PFSK-1 (cell line): ENCODE results near the gene PLEKHM2.

Source experiments
- FOXP2 ChIP-seq: optimal IDR thresholded peaks from 2 replicates; pipeline ENCODE3; 2011; ENCODE audit warnings: borderline replicate concordance, control low read depth, inconsistent platforms; ENCODE audit not compliant: insufficient read depth; ENCODE audit errors: extremely low read length, extremely low read depth
- POLR2AphosphoS5 ChIP-seq: IDR thresholded peaks from 2 replicates; pipeline ENCODE4 v1.6.1; 2012; ENCODE audit warnings: low read depth, mild to moderate bottlenecking, control low read depth, low read length, moderate library complexity
- SIN3A ChIP-seq: IDR thresholded peaks from 2 replicates; pipeline ENCODE4 v1.6.1; 2012; ENCODE audit warnings: mild to moderate bottlenecking, low read length, moderate library complexity, borderline replicate concordance; ENCODE audit not compliant: insufficient read depth
- TAF1 ChIP-seq: IDR thresholded peaks from 2 replicates; pipeline ENCODE4 v1.6.1; 2012; ENCODE audit warnings: low read length, control low read depth, borderline replicate concordance; ENCODE audit not compliant: insufficient read depth
- TF ChIP-seq, protein P1 (sequence below), 2 experiments: IDR thresholded peaks; 2 replicates each; pipeline versions ENCODE4 v1.6.1 to v1.8.0; 2011 to 2012; ENCODE audit warnings: low read depth in 2 of 2, low read length in 2 of 2, control low read depth in 1 of 2, inconsistent platforms in 1 of 2, mild to moderate bottlenecking in 1 of 2, moderate library complexity in 1 of 2; ENCODE audit not compliant: insufficient read depth in 1 of 2

DNA sequence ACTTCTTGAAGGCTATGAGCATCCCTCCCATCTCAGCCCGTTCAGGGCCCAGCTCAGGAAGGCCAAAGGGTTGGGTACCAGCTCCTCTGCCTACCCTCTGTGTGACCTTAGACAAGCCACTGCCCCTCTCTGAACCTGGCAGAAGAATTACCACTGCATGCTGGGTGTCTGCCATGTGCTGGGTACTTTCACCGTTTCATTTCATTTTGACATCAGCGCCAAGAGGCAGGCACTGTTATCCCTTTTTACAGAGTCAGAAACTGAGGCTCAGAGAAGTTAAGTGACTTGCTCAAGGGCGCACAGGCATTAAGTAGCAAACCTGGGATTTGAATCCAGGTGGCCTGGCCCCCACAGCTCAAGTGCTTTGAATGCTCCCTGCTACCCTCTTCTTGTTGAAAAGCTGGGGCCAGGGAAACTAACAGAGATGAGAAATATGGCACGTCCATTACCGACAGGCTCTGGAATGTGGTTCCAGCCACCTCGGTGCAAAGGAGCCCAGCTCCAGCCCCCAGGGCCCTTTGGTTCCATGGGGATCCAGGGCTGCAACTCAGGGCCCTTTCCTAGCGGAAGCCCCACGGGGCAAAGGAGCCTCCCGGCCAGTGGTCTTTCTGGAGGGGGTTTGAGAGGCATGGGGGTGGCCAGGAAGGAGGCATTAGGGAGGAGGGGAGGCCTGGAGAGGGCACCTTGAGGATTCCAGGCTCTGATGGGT, 64.7 kb downstream of the PLEKHM2 start:
- TF ChIP-seq POLR2AphosphoS5 (no peak), FOXP2 (no peak), TAF1 (no peak), SIN3A (no peak)
- TF ChIP-seq, protein P1, sequence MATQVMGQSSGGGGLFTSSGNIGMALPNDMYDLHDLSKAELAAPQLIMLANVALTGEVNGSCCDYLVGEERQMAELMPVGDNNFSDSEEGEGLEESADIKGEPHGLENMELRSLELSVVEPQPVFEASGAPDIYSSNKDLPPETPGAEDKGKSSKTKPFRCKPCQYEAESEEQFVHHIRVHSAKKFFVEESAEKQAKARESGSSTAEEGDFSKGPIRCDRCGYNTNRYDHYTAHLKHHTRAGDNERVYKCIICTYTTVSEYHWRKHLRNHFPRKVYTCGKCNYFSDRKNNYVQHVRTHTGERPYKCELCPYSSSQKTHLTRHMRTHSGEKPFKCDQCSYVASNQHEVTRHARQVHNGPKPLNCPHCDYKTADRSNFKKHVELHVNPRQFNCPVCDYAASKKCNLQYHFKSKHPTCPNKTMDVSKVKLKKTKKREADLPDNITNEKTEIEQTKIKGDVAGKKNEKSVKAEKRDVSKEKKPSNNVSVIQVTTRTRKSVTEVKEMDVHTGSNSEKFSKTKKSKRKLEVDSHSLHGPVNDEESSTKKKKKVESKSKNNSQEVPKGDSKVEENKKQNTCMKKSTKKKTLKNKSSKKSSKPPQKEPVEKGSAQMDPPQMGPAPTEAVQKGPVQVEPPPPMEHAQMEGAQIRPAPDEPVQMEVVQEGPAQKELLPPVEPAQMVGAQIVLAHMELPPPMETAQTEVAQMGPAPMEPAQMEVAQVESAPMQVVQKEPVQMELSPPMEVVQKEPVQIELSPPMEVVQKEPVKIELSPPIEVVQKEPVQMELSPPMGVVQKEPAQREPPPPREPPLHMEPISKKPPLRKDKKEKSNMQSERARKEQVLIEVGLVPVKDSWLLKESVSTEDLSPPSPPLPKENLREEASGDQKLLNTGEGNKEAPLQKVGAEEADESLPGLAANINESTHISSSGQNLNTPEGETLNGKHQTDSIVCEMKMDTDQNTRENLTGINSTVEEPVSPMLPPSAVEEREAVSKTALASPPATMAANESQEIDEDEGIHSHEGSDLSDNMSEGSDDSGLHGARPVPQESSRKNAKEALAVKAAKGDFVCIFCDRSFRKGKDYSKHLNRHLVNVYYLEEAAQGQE (IDR thresholded peaks at IDR 0.05; ENCODE audit: insufficient read depth in 1 of 2, low read depth in 2 of 2, low read length in 2 of 2): no peak
